GM19035 (cell line): ENCODE results near the gene RNASE8.
A peak's percentile ranks its signal among the peaks of the same experiment; 100 is the strongest.

Source experiments
- ATAC-seq: cut with Tn5 transposase; IDR thresholded peaks from one replicate; pipeline ENCODE4 v1.9.1; 2021; ENCODE audit not compliant: unreplicated experiment

The RNASE8 gene

DNA sequence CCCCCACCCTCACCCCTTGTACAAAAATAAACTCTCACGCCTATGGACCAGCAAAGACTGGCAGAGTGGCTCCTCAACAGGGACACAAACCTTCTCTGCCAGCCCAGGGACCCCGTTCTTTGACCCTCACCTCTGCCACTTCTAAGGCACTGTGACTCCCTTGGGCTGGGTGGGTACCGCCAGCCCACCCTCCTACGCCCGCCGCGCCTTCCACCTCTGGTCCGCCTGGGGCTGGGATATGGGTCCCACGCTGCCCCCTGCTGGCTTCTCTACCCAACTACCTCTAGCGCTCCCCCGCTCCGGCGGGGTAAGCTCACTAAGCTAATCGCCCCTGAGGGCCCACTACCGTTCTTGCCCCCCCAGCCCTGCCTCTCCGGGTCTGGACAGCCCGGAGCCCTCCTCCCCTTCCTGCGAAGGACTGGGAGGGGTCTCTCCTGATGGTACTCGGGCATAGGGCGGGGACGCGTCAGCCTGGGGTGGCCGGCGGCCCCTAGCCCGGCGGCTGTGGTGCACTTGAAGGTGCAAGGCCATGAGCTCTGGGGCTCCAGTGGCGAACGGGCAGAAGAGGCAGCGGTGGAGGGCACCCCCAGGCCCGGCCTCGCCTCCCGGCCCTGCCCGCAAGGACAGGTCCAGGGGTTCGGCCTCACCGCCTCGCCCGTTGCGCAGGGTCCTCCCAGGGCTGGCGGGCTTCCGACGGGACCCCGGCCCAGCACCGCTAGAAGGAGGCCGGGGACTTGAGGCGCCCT lies 32.7 kb downstream of the RNASE8 start:
- ATAC-seq: no peak

DNA sequence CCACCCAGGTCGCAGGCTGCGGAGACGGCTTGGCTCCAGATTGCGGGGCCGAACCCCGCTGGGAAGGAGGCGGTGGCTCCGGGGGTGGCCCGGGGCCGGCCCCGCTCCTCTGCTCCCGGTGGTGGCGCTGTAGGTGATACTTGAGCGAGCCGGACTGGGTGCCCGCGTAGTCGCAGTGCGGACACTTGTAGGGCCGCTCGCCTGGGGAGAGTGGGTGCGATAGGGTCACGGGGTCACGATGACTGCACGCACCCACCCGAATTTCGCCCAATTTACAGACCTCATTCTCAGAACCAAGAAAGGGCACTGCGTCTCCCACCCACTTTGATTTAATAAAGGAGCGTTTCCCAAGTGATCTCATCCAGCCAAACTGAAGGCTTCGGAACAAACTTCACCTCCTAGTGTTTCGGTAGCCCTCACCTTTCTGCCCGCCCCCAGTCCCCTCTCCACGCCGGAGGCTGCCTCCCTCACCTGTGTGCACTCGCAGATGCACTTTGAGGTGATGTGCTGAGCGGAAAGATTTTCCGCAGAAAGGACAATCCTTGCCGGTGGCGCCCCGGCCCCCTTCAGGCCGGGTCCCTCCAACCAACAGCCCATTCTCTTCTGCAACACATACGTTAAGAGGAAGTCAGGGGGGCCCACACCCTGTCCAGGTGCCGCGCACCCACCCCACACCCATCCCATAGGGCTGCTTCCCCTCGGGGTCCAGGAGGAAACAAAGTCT lies 33.5 kb downstream of the RNASE8 start:
- no peak for ATAC-seq

DNA sequence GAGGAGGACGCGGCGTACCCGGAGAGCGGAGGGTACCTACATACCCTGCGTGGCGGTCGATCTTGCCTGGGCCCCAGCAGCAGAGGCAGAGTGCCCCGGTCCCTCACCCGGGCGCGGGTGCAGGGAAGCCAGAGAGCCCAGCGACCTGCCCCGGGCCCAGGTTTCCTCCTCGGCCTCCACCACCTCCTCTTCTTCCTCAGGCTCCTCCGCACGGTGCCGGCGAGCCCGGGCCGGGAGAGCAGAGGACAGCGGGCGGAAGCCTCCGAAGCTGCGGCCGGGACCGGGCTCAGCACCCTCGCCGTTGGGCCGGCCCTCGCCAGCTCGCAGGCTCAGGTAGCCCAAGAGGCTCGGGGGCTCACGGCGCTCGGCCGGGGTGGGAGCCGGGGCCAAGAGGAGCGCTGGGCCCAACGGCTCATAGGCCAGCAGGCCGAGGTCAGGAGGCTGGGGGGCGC lies 34.2 kb downstream of the RNASE8 start:
- no peak for ATAC-seq

DNA sequence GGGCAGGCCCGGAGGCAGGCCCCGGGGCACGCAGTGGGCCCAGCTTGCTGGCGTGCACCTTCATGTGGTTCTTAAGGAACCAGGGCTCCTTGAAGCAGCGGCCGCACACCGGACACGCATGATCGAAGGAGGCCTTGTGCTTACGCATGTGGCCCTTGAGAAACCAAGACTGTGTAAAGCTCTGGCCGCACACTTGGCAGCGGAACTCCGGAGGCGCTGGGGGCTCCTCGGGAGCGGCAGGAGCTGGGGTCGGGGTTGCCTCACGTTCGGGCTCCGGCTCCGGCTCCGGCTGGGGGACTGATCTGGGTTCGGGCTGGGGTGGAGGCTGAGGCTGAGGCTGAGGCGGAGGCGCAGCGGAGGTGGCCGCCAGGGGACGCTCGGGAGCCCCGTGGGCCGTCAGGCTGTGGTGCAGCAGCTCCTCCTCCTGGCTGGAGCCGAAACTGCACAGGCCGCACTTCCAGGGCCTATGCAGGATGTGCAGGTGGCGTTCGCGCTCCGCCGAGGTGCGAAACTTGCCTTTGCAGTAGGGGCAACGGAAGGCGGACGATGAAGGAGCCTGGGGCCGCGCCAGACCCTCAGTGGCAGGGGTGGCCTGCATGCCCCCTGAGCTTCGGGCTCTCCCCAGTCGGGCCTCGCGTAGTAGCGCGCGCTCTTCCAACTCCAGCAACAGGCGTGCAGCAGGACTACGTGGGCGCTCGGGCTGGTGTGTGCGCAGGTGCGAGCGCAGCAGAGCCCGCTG lies 34.8 kb downstream of the RNASE8 start:
- ATAC-seq: peak; percentile 84

DNA sequence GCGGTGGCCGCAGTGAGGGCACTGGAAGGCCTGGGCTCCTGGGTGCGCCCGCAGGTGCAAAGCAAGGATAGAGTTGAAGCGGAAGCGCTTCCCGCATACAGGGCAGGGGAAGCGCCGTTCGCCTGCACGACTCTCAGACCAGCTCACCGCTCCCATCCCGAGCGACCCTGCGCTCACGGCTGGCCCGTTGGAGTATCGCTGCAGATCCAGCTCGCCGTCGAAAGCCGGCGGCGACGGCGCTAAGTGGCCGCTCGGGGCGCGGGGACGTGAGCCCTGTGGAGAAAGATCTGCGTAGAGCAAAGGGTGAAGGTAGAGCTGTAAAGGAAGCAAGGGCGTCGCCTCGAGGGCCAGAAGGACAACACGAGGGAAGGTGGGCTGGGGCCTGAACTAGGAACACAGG lies 35.4 kb downstream of the RNASE8 start:
- no peak for ATAC-seq

DNA sequence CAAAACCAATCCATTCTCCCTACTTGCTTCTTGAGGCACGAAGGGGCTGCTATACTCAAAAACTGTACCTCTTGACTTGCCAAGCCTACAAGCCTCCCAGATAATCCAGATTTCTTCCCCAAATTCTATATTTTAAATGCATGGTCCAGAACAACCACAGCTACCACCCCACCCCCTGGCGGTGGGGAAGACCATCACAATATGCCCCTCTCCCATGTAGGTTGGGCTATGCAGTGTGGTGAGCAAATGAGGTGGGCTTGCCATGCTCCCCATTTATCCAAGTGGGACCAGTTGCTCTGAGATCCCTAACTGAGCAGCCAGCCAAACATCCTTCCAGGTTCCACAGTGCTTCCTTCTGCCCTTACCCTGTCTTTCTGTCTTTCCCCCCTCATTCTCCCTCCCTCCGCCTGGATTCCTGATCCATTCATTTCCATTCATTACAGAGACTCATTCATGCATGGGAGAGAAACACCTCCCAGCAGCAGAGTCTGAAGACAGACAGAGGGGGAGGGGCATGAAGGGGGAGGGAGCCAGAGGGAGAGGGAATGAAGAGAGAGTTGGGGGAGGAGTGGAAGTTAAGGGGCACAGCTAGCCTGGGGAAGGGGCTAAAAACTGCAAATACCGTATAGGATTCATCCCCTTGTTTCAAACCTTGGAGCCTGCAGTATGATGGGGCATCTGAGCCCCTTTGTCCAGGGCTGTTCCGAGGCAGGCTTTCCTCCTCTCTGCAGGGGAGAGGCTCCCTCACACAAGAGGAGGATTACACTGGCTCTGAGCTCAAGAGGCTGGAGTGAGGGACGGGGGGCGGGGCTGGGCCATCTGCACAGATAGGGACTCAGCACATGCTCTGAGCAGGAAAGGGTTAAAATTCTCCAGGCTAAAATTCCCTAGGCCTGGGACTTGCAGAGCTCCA lies 36.4 kb downstream of the RNASE8 start:
- ATAC-seq: no peak

DNA sequence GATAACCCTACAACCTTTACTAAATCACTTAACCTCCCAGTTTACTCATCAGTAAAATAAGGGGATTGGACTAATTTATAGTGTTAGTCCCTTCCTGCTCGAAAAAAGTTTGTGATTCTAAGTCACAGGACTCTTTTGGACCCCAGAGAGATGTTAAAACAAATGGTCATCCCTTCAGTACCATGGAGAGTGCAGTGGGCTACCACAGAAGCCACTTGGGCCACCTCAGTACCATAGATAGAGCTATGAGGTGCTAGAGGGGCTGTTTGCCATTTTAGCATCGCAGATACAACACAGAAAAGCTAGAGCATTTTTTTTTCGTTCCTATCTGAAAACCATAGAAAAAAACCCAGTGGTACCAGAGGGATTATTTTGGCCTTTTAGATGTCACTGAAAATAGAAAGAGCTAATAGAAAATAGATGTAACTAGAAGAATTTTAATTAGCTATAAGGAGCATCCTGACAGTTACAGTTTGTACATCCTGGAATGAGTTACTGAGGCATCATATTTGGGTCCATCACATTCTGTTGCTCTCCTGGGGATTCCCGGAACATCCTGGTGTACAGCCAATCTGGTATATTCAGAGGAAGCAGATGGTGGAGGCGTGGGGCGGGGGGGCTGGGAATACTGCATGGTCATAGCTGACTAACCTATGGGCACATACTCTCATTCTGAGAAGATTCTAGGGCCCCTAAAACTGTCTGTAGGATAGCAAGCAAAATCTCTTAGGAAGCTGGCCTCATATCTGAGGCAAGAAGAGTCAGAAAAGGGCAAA lies 38.0 kb downstream of the RNASE8 start:
- no peak for ATAC-seq

DNA sequence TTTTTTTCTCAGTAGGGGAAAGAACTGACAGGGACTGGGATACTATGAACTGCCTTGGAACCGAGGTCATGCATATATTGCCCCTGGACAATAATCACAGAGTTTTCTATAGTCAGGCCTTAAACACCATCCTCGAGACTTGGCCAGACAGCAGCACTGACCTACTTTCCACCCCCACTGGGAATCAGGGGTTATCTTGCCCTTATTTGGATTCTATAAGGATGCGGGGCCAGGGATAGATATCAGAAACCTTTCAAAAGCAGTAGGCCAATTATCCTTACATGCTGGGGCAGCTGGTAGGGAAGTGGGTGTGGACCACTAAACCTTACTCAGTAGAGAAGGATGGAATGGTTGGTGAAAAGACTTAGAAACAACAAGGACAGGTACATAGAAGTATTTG lies 38.8 kb downstream of the RNASE8 start:
- ATAC-seq: no peak

DNA sequence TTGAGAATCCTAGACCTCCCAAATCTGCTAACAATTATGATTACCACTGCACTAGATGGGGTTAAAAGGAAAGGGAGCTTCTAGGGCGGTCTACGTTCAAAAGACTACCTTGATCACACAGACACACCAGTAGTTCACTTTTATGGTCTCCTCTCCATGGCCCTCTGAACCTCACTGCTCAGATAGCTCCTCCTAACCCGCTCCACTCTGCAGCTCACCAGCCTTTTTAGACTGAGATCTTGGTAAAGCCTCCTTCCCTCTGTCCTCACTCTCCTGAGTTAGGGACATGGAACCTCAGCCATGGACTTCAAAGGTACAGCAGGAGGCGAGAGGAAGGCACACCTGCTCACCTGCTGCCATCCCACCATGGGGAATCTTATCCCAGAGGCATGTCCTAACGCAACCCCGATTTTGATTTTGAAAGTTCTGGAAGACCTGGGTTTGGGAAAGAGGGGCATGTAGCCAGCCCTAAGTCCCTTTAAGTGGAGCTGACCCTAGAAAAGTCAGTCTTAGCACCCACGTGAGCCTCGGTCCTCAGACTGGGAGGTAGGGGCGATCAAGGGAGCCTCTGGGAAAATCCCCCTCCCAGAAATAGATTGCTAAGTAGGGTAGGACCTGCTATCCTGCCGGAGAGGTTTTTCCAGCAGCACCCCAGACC lies 39.5 kb downstream of the RNASE8 start:
- ATAC-seq: no peak

DNA sequence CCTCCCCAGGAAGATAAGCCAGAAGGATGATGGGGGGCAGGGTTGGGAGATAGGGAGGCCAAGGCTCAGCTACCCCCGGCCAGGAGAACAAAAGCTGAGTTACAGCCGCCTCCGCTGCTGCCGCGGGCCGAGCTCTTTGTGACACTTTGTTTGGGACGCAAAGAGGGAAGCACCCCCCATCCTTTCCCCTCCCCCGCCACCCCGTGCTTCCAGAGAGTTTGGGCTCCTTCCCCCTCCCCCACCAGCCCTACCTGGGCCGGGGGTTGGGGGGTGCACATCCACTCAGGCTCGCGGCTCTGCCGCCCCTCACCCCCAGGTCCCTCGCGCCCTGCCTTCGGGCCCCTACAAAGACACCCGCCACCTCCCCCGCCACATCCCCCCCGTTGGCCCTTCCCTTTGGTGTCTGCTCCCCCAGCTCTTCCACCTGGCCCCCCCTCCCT lies 40.0 kb downstream of the RNASE8 start:
- ATAC-seq: no peak

DNA sequence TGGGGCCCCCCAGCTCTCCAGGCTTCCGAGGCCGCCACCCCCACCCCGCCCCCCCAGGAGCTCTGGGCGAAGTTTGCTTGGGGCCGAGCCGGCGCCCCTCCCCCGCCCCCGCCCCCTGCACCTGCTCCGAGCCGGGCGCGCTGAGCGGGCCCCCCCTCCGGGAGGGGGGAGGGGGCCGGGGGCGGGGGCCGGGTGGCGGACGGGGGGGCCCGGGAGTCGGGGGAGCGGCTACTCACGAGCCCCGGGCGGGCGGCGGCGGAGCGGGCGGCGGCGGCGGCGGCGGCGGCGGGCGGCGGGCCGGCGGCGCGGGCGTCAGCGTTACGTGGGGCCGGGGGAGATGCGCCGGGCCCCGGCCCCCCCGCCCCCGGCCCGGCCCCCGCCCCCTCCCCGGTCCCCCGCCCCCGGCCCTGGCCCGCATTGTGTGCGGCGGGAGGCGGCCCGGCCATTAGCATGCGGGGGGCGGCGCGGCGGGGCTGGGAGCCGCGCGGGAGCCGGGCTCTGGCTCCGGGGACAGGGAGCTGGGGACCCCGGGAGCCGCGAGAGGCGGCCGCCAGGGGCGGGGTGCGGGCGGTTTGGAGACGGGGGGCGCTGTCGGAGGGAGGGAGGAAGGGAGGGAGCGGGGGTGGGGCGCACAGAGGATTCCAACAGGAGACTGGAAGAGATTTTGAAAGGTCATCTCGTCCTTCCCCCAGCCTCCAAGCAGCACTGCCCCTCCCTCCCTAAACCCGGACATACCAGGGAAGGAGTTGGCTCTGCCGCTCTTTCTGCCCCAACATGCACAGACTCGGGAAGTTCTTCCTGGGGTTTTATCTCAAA lies 40.7 kb downstream of the RNASE8 start, which contains the start of gene ZNF219:
ZNF219 (minus strand) TSS at position 580 of the 816 bp plus-strand sequence. CDS start 5,064 bp downstream, outside the sequence.
- no peak for ATAC-seq

DNA sequence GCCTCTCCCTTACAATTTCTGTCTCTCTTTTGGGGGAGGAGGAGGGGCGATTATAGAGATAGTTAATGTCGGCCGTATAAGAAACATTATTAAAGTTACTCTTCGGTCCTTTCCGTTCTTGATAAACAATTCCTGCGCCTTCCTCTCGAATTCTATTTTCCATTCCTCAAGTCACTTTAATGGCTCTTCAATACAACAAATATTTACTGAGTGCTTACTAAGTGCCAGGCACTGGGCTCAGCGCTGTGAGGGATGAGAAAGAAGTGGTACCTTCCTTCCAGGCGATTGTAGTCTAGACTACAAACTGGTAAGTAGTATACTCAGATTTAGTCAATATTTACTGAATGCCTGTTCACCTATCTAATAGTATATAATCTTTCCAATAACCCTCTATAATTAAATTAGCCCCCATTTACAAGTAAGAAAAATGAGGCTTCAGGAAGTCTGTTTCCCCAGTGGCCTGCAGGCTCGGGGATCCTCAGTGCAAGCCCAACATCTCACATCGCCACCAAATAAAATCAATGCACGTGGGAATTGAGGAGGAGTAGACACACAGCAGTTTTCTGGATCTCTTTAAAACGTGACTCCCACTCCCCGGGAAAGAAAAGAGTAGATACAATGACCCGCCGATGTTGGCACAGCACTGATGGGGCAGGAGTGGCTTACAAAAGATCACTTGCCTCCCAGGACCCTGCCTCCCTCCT lies 41.4 kb downstream of the RNASE8 start:
- ATAC-seq: no peak

DNA sequence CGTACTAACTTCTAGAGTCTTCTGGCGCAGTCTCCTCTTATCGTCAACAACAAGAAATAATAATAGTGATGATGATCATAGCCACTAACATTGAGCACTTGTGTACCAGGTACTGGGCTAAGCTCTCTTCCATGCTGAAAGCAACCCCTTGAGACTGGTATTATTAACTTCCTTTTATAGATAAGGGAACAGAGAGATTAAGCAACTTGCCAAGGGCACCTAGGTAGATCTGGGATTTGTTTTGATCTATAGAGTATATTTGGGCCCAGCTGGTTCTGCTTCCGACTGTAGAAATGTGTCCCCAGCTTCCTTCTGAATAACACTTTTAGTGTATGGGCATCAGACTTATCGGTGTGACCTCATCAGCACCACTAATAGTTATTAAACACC lies 42.0 kb downstream of the RNASE8 start:
- ATAC-seq: no peak

DNA sequence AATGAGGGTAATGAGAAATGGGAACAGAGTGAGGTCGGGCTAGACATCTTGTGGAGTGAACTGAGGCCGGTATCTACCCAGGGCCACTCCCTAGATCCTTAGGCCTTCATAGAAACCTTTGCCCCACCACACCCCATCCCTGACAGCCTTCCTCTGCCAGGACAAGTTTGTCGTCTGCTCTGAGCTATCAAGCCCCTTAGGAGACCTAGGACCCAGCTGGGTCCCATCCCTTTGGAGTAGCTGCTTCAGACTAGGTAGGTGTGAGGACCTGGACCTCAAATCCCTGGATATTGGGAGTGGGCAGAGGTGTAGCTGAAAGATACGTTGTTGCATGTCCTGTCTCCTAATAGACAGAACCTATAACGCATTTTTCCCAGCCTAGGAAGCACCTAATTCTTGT lies 43.3 kb downstream of the RNASE8 start, which contains the start of gene TMEM253:
TMEM253 (plus strand) TSS at position 136 of the 400 bp plus-strand sequence. CDS start 278 bp downstream, outside the sequence.
- no peak for ATAC-seq

DNA sequence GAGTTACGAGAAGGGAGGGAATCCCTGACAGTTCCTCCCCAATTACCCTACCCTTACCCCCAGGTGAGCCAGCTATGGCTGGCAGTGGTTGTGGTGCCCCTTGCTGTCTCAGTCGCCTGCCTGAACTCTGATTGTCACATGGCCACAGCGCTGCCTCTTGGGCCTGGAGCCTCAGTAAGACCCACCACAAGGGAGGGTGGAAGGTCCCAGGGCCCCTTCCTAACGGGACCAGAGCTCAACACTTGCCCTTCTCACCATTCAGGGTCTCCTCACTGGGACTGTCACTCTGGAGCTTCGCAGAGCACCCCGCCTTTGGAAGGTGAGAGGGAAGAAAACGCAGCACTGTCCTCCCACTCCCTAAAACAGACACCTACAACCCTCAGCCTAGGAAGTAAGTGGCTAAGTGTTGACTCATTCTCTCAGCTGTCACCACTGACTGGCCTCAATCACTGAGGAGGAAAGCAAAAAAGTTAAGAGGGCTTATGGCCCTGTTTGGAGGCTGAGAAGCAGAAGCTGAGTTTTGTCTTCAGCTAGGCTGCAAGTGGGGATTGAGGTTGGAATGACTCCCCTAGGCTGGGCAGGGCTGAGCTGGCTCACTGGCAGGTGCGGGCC lies 44.3 kb downstream of the RNASE8 start:
- ATAC-seq: no peak

DNA sequence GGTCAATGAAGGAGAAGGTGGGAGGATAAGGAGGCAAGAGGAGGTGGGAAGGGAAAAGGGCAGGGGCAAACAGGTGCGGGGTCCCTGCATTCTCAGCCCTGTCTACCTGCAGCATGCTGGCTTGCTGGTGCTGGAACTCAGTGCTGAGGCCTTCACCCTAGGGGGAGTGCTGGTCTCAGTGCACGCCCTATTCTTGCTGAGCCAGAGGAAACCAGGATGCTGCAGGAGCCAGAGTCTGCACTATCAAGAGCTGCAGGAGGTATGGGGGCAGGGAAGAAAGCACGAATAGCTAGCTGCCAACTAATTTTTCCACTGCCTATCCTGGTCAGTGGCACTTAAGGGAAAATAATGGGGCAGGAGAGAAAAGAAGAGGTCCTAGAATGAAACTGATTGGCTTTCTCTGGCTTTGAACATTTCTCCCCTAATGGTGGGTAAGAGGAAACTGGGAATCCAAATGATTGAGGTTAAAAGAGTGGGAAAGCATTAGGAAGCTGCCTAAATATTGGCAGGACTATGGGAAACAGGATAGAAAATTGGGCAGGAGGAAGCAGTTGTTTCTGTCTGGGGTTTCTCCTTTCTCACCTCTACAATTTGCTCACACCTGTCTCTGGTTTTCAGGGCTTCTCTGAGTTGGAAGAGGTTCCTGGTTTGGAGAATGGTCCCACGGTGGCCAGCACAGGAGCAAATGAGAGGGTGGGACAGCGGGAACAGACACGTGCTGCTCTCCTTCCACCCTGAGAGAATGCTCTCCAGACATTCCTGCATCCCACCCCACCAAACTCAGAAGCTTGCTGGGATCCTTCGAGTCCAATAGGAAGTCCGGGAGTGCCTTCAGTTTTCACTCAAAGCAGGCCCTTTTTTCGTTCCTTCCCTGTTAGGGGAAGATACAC lies 45.1 kb downstream of the RNASE8 start:
- ATAC-seq: no peak
